SK-N-SH (cell line): Measurements from ENCODE around the gene SRSF1. TPM values are rescaled to one million over a fixed set of nuclear protein-coding genes. Genes with fewer than 3 reads are reported as not detected.
"Not testable (repeated sequence)": the region's sequence is repeated elsewhere in the genome, so short reads cannot be mapped to it uniquely, and the experiment has no call there.

ENCODE experiments used
- CTCF ChIA-PET: fragments of 300-600, 350-600 bp; formaldehyde crosslinking; extraction: SDS; loops from one replicate; lab custom pipeline; 2021; lab: Yijun Ruan, JAX
- POLR2A ChIA-PET: fragments of 350-600 bp; sonication (Branson Sonifier 250); formaldehyde crosslinking; extraction: SDS; loops from one replicate; lab custom pipeline; 2020; ENCODE audit warnings: antibody characterized with exemption, inconsistent platforms; lab: Yijun Ruan, JAX
- DNase-seq: peaks from one replicate; pipeline ENCODE4 v3.0.0; 2012
- H2AFZ ChIP-seq: fragments of 200-600 bp; sonication (generic); 2 replicates; pipeline ENCODE4 v1.8.1; 2016; ENCODE audit warnings: antibody characterized with exemption, mild to moderate bottlenecking, low read depth
- H3F3A ChIP-seq: fragments of 200-600 bp; sonication (generic); replicated peaks from 2 replicates; pipeline ENCODE3; 2016; ENCODE audit warnings: antibody characterized with exemption, mild to moderate bottlenecking; ENCODE audit not compliant: insufficient read depth
- H3K27ac ChIP-seq, 2 experiments: fragments of 200-500 bp in 1 of 2; fragments of 200-600 bp in 1 of 2; sonication (Bioruptor generic) in 1 of 2; sonication (generic), shearing (Covaris generic) in 1 of 2; 2 replicates each; pipeline versions ENCODE4 v1.5.1 to v1.6.1; 2014 to 2016; ENCODE audit warnings: low read depth in 2 of 2, inconsistent platforms in 1 of 2, low read length in 1 of 2, mild to moderate bottlenecking in 1 of 2, mixed read lengths in 1 of 2
- H3K27me3 ChIP-seq: fragments of 200-600 bp; sonication (generic), shearing (Covaris generic); 2 replicates; pipeline ENCODE4 v1.6.1; 2016; ENCODE audit warnings: mixed run types; ENCODE audit not compliant: insufficient read depth
- H3K36me3 ChIP-seq, 2 experiments: fragments of 200-500 bp in 1 of 2; fragments of 200-600 bp in 1 of 2; sonication (Bioruptor generic) in 1 of 2; sonication (generic) in 1 of 2; replicated peaks in 1 of 2; 2 replicates each; pipeline versions ENCODE3 to v1.5.1; 2014 to 2016; ENCODE audit warnings: low read length in 1 of 2, mild to moderate bottlenecking in 1 of 2; ENCODE audit not compliant: insufficient read depth in 2 of 2, control insufficient read depth in 1 of 2
- H3K4me1 ChIP-seq, 2 experiments: fragments of 200-500 bp in 1 of 2; fragments of 200-600 bp in 1 of 2; sonication (Bioruptor generic) in 1 of 2; sonication (generic), shearing (Covaris generic) in 1 of 2; 2 replicates each; pipeline versions ENCODE4 v1.5.1 to v1.6.1; 2014 to 2016; ENCODE audit warnings: low read depth in 1 of 2, low read length in 1 of 2, mixed run types in 1 of 2; ENCODE audit not compliant: insufficient read depth in 2 of 2, control insufficient read depth in 1 of 2
- H3K4me2 ChIP-seq: fragments of 200-600 bp; sonication (generic), shearing (Covaris generic); 2 replicates; pipeline ENCODE4 v1.6.1; 2017; ENCODE audit warnings: mixed run types
- H3K4me3 ChIP-seq, 2 experiments: fragments of 200-500 bp in 1 of 2; fragments of 200-600 bp in 1 of 2; sonication (Bioruptor generic) in 1 of 2; sonication (generic), shearing (Covaris generic) in 1 of 2; 2 replicates each; pipeline versions ENCODE4 v1.5.1 to v1.8.1; 2014 to 2016; ENCODE audit warnings: low read depth in 2 of 2, inconsistent platforms in 1 of 2, low read length in 1 of 2, mild to moderate bottlenecking in 1 of 2, mixed read lengths in 1 of 2, moderate library complexity in 1 of 2
- H3K79me2 ChIP-seq: fragments of 200-600 bp; sonication (generic); 2 replicates; pipeline ENCODE4 v1.8.1; 2017; ENCODE audit warnings: mild to moderate bottlenecking; ENCODE audit not compliant: insufficient read depth
- H3K9ac ChIP-seq: fragments of 200-600 bp; sonication (generic); 2 replicates; pipeline ENCODE4 v1.6.1; 2017; ENCODE audit warnings: mixed run types
- H3K9me2 ChIP-seq: fragments of 200-600 bp; sonication (generic); 2 replicates; pipeline ENCODE4 v1.6.1; 2017; ENCODE audit warnings: mixed run types
- H3K9me3 ChIP-seq: fragments of 200-600 bp; sonication (generic); 2 replicates; pipeline ENCODE4 v1.6.1; 2017; ENCODE audit warnings: mixed run types, mild to moderate bottlenecking, moderate library complexity
- H4K20me1 ChIP-seq: fragments of 200-600 bp; sonication (generic); 2 replicates; pipeline ENCODE4 v1.6.1; 2017; ENCODE audit warnings: mild to moderate bottlenecking, mixed run types; ENCODE audit not compliant: insufficient read depth
- CHD2 ChIP-seq: fragments of 150-350 bp; IDR thresholded peaks from 2 replicates; pipeline ENCODE4 v1.6.1; 2018; ENCODE audit warnings: low read length; ENCODE audit not compliant: partially characterized antibody
- EZH2phosphoT487 ChIP-seq: fragments of 200-600 bp; sonication (generic); IDR thresholded peaks from 2 replicates; pipeline ENCODE4 v1.6.1; 2017; ENCODE audit warnings: low read depth, mixed run types, mild to moderate bottlenecking, antibody characterized with exemption, moderate library complexity, borderline replicate concordance
- FOSL2 ChIP-seq: IDR thresholded peaks from 2 replicates; pipeline ENCODE4 v1.4.0; 2012; ENCODE audit warnings: low read depth, mild to moderate bottlenecking, moderate library complexity, borderline replicate concordance
- FOXJ3 ChIP-seq: sonication (generic); formaldehyde crosslinking; IDR thresholded peaks from 2 replicates; pipeline ENCODE4 v1.5.1; 2020; ENCODE audit warnings: mild to moderate bottlenecking, missing genetic modification reagents
- GABPA ChIP-seq: IDR thresholded peaks from 2 replicates; pipeline ENCODE4 v1.4.0; 2012; ENCODE audit warnings: low read depth, mild to moderate bottlenecking
- MXI1 ChIP-seq: IDR thresholded peaks from 2 replicates; pipeline ENCODE4 v1.6.1; 2012; ENCODE audit warnings: mild to moderate bottlenecking, low read depth, low read length, improper control_type of control experiment
- NFIC ChIP-seq: IDR thresholded peaks from 2 replicates; pipeline ENCODE4 v1.4.0; 2012; ENCODE audit warnings: borderline replicate concordance
- TCF12 ChIP-seq: IDR thresholded peaks from 2 replicates; pipeline ENCODE4 v1.4.0; 2012
- USF1 ChIP-seq: IDR thresholded peaks from 2 replicates; pipeline ENCODE4 v1.4.0; 2012; ENCODE audit warnings: low read depth, borderline replicate concordance
- USF2 ChIP-seq: fragments of 150-350 bp; IDR thresholded peaks from 2 replicates; pipeline ENCODE4 v1.6.1; 2017; ENCODE audit warnings: antibody characterized with exemption, low read length, low read depth, borderline replicate concordance
- WGBS: methylation state at CpG from one replicate; pipeline ENCODE4 v1.1.6; 2017; ENCODE audit warnings: low lambda C conversion rate; 5-methylcytosine and 5-hydroxymethylcytosine counted together
- polyA plus RNA-seq, 3 experiments: library from polyadenylated mRNA; depleted of rRNA; stranded (reverse); fragments of >200 nt; gene quantifications; 2 replicates each; pipeline ENCODE4 v1.2.3, GENCODE V29; 2012

Gene SRSF1
- polyA plus RNA-seq, 1 of the 3 experiments (the other 2 are of a cell fraction): 248 TPM

- no peak for DNase-seq
- Histone ChIP-seq H3K27me3 (no peaks in the 10 kb centered on the region), H3K9me2 (no peaks in the 10 kb centered on the region), H3K79me2 (peaks cover 66% of the 10 kb centered on the region), H3K4me3 (no peak overlapping the region), H3K36me3 (peaks cover 85 to 86% of the 10 kb centered on the region in 2 experiments), H2AFZ (no peak overlapping the region), H3K27ac (no peak overlapping the region), H3K4me2 (no peak overlapping the region), H4K20me1 (peaks cover 22% of the 10 kb centered on the region), H3F3A (peaks cover 14% of the 10 kb centered on the region), H3K9ac (no peak overlapping the region), H3K4me1 (peaks cover 0 to 14% of the 10 kb centered on the region in 2 experiments; a peak in 2 of 4 replicates), H3K9me3 (no peaks in the 10 kb centered on the region)
- 96% methylated on average over 3 of the region's 3 CpGs for WGBS
- TF ChIP-seq USF2: no peak
- TF ChIP-seq GABPA: no peak
- no peak for TF ChIP-seq NFIC
- TF ChIP-seq USF1: no peak
- no peak for TF ChIP-seq CHD2
- TF ChIP-seq MXI1: no peak
- no peak for TF ChIP-seq FOXJ3 (CRISPR knock-in tag)
- TF ChIP-seq EZH2phosphoT487: no peak
- no peak for TF ChIP-seq FOSL2
- TF ChIP-seq TCF12: no peak
- ChIA-PET CTCF (interaction anchor here (1.2 to 2.8 kb wide), 6 partner anchors 10 to 136 kb away, joined by 3 to 11 read pairs (median 7); partner anchors contain the start of gene CUEDC1), POLR2A (no interaction called here)
Measured at GRCh38 chr17:57976594-57976993, 30.5 kb downstream of the SRSF1 start.

DNA sequence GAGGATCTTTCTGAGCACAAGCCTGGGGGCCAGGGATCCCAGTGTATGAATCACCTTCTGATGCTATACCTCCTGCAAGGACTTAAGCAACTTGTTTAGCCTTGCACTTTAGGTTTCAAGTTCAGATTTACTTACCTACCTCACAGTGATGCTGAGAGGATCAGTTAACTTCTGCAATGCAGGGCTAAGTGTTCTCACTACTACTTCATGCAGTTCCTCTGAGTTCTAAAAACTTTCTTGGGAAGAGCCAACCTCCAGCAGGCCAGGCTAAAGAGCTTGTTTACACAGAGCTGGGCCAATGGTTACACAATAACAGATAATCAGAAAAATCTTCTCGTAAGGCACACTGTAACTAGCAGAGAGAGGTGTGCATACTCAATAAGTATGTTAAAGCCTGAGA lies 32.0 kb downstream of the SRSF1 start:
- Histone ChIP-seq H3K27me3 (no peaks in the 10 kb centered on the region), H2AFZ (no peak overlapping the region), H3F3A (peaks cover 16% of the 10 kb centered on the region), H4K20me1 (0 out of 2 replicates have a peak, but pooled peaks cover 8% of the 10 kb centered on the region), H3K27ac (no peak overlapping the region; a peak in 1 of 4 replicates), H3K9ac (no peak overlapping the region), H3K4me1 (peaks cover 13 to 25% of the 10 kb centered on the region in 2 experiments; a peak in 2 of 4 replicates), H3K9me3 (no peaks in the 10 kb centered on the region), H3K9me2 (no peaks in the 10 kb centered on the region), H3K79me2 (peaks cover 51% of the 10 kb centered on the region), H3K4me3 (no peak overlapping the region)
- POLR2A ChIA-PET: no interaction called here
- CTCF ChIA-PET: interaction anchor here (0.5 to 2.8 kb wide), 9 partner anchors 11 to 136 kb away, joined by 3 to 11 read pairs (median 5); partner anchors contain the start of gene CUEDC1
- WGBS: 92% methylated on average over 1 of the region's 1 CpG
- TF ChIP-seq FOSL2: peak; percentile 24; the same call in 1 of the 2 replicates
- TF ChIP-seq GABPA: no peak
- TF ChIP-seq, all 33 proteins: peak for 1
- Histone ChIP-seq H3K4me2 (no peak overlapping the region), H3K36me3 (peaks cover 69 to 73% of the 10 kb centered on the region in 2 experiments)
- no peak for DNase-seq

DNA sequence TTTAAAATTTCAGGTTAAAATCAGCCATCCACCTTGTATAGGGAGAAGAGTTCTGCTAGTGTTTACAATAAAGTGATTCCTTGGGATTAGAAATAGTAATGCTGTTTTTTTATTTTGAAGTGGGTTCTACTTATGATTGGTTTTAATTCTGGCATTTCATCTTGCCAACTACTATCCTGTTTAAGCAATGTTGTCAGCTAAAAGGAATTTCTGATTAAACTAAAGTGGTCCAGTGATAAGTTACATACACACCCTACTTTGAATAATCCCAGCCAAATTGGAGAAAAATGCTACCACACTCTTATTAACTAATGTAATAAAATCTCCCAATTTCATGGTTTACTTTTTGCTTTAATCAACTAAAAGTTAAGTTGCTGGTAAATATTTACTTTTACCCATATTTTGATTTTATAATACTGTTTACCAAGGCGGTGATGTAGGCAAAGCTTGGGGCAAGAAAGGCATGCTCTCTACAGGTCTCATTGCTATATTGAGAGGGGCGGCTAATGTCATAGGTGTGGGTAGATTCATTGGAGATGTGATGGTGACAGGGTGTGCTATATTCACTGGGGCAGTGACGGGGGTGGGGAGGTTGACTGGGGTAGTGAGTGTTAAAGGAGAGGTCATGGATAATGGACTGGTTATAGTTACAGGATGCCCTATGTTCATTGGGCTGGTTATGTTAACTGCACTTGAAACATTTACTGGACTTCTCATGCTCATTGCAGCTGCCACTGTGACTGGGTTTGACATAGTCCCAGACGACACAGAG lies 32.8 kb downstream of the SRSF1 start:
- H3K27me3 ChIP-seq, H3K4me3 ChIP-seq, H4K20me1 ChIP-seq, H3K27ac ChIP-seq, POLR2A ChIA-PET, H3K4me2 ChIP-seq, H3K9me2 ChIP-seq, H3K9ac ChIP-seq, H3K9me3 ChIP-seq, DNase-seq, H2AFZ ChIP-seq: not testable (repeated sequence)
- Histone ChIP-seq H3K79me2 (peaks cover 43% of the 10 kb centered on the region), H3K36me3 (peaks cover 63 to 66% of the 10 kb centered on the region in 2 experiments), H3F3A (peaks cover 16% of the 10 kb centered on the region), H3K4me1 (peaks cover 13 to 25% of the 10 kb centered on the region in 2 experiments; a peak in 2 of 4 replicates)
- CTCF ChIA-PET: interaction anchor here (0.9 to 2.8 kb wide), 12 partner anchors 9 to 116 kb away, joined by 3 to 11 read pairs (median 5); partner anchors contain the start of gene CUEDC1
- 89% methylated on average over 4 of the region's 4 CpGs for WGBS
